Measurements from ENCODE around the gene SFT2D1. TPM values are rescaled to one million over a fixed set of nuclear protein-coding genes. Genes with fewer than 3 reads are reported as not detected.
"Not testable (repeated sequence)": the region's sequence is repeated elsewhere in the genome, so short reads cannot be mapped to it uniquely, and the experiment has no call there.

The SFT2D1 gene
- total RNA-seq, 3 donors from 2014 or later (not counting 1 experiment from before 2014, with no cell fraction given) = 32.8 to 44.7 (median 33.5) TPM

DNA sequence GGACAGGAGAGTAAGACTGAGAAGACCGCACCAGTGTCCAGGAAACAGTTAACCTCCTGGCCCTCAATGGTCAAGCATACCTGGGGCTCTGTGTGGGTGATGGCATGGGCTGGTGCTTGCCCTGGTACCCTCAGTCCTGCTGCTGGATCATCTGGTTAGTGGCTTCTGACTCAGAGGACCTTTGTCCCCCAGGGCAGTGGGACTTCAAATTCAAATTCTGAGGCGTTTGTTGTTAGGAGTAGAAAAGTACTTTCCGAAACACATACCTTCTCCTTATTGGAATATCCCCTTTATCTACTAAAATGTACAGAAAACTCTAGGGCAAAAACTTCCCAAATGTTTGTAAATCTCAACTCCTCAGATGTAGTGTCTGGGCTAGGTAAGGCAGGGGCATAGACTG is 4.1 kb upstream of the SFT2D1 start:
- no peaks in the 10 kb centered on the region for H3K36me3 ChIP-seq (ENCODE audit: control insufficient read depth, insufficient read depth, low read length)
- TF ChIP-seq, protein P1, sequence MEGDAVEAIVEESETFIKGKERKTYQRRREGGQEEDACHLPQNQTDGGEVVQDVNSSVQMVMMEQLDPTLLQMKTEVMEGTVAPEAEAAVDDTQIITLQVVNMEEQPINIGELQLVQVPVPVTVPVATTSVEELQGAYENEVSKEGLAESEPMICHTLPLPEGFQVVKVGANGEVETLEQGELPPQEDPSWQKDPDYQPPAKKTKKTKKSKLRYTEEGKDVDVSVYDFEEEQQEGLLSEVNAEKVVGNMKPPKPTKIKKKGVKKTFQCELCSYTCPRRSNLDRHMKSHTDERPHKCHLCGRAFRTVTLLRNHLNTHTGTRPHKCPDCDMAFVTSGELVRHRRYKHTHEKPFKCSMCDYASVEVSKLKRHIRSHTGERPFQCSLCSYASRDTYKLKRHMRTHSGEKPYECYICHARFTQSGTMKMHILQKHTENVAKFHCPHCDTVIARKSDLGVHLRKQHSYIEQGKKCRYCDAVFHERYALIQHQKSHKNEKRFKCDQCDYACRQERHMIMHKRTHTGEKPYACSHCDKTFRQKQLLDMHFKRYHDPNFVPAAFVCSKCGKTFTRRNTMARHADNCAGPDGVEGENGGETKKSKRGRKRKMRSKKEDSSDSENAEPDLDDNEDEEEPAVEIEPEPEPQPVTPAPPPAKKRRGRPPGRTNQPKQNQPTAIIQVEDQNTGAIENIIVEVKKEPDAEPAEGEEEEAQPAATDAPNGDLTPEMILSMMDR (IDR thresholded peaks at IDR 0.05) = no peak
- DNase-seq = no peak
- ATAC-seq = no peak
- H3K9me3 ChIP-seq (ENCODE audit: control insufficient read depth, insufficient read depth, low read length) = no peaks in the 10 kb centered on the region
- no peaks in the 10 kb centered on the region for H3K27me3 ChIP-seq (ENCODE audit: control insufficient read depth, insufficient read depth, low read length)
- H3K9me3 Mint-ChIP-seq = no peaks in the 10 kb centered on the region
- H3K27me3 Mint-ChIP-seq (ENCODE audit: low read depth in 2 of 2) = peaks cover 3 to 15% of the 10 kb centered on the region in 2 donors
- H3K36me3 Mint-ChIP-seq = no peaks in the 10 kb centered on the region
- WGBS (ENCODE audit: insufficient coverage) = 100% methylated on average over 1 of the region's 3 CpGs
- peaks cover 6% of the 10 kb centered on the region for H3K4me1 ChIP-seq (ENCODE audit: control insufficient read depth, insufficient read depth, low read length)
- no peak overlapping the region for H3K4me3 ChIP-seq (ENCODE audit: low read length)
- H3K27ac Mint-ChIP-seq = no peak overlapping the region
- intact Hi-C loops (cut with micrococcal nuclease) = no loop called here
- H3K4me3 Mint-ChIP-seq = no peak overlapping the region
- H3K4me1 Mint-ChIP-seq = peaks cover 13 to 17% of the 10 kb centered on the region in 2 donors
- no peak overlapping the region for H3K27ac ChIP-seq (ENCODE audit: low read length)

DNA sequence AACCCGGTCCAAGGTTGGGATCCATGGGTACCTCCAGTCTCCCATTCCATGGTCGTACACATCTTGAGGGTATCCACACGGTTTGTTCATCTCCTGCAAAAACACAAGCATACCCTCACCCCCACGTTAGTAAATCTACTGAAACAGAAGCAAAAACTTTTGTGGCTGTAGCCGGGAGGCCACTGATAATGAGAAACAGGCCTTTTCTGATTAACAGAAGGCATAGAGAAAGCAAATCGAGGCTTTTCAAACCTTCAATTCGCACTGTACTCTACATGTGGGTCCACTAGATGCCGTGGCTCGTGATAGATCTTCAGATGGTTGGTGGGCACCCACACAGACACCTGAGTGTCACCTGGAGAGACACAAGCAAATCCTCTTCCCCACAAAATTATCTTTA is 3.3 kb upstream of the SFT2D1 start:
- H3K4me3 ChIP-seq (ENCODE audit: low read length); DNase-seq; H3K27ac ChIP-seq (ENCODE audit: low read length); H3K4me3 Mint-ChIP-seq; intact Hi-C loops (cut with micrococcal nuclease); ATAC-seq; H3K9me3 Mint-ChIP-seq; H3K36me3 Mint-ChIP-seq; H3K9me3 ChIP-seq (ENCODE audit: control insufficient read depth, insufficient read depth, low read length); H3K36me3 ChIP-seq (ENCODE audit: control insufficient read depth, insufficient read depth, low read length); H3K27me3 ChIP-seq (ENCODE audit: control insufficient read depth, insufficient read depth, low read length): not testable (repeated sequence)
- Mint-ChIP-seq H3K27ac (peak overlapping the region in 1 of 2 donors; percentile 31), H3K27me3 (ENCODE audit: low read depth in 2 of 2) (peaks cover 3 to 15% of the 10 kb centered on the region in 2 donors), H3K4me1 (peaks cover 15 to 17% of the 10 kb centered on the region in 2 donors)
- H3K4me1 ChIP-seq (ENCODE audit: control insufficient read depth, insufficient read depth, low read length) = peaks cover 13% of the 10 kb centered on the region
- WGBS (ENCODE audit: insufficient coverage) = 94% methylated on average over 9 of the region's 9 CpGs

DNA sequence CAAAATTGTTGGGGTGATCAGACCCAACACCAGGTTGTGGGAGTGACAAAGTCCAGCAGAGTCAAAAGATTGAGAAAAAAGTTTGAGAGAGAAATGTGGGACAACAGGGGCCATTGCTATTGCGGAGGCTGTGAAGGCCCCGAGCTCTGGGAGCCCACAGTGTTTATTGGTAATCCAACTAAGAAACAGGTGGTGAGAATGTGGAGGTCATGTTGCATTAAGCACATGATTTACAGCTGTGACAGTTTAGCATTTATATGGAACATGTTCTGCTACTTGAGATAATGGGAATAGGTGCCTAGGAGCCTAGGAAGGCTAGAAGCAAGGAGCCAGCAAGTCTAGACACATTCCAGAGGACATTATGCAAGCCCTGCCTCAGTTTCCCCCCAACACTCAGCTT is 2.6 kb upstream of the SFT2D1 start:
- H3K27ac Mint-ChIP-seq; H3K36me3 Mint-ChIP-seq; H3K36me3 ChIP-seq (ENCODE audit: control insufficient read depth, insufficient read depth, low read length); H3K4me3 Mint-ChIP-seq; H3K4me3 ChIP-seq (ENCODE audit: low read length); H3K9me3 Mint-ChIP-seq; H3K9me3 ChIP-seq (ENCODE audit: control insufficient read depth, insufficient read depth, low read length); ATAC-seq; DNase-seq; H3K27ac ChIP-seq (ENCODE audit: low read length); H3K27me3 ChIP-seq (ENCODE audit: control insufficient read depth, insufficient read depth, low read length): not testable (repeated sequence)
- intact Hi-C loops (cut with micrococcal nuclease) = loop anchor here (5.0 kb wide), 1 partner anchor 88 kb away; no protein-coding TSS in a partner anchor
- H3K4me1 ChIP-seq (ENCODE audit: control insufficient read depth, insufficient read depth, low read length) = peaks cover 20% of the 10 kb centered on the region
- Mint-ChIP-seq H3K4me1 (peaks cover 15 to 17% of the 10 kb centered on the region in 2 donors), H3K27me3 (ENCODE audit: low read depth in 2 of 2) (peaks cover 3 to 15% of the 10 kb centered on the region in 2 donors)
- WGBS (ENCODE audit: insufficient coverage) = 94% methylated on average over 2 of the region's 2 CpGs

DNA sequence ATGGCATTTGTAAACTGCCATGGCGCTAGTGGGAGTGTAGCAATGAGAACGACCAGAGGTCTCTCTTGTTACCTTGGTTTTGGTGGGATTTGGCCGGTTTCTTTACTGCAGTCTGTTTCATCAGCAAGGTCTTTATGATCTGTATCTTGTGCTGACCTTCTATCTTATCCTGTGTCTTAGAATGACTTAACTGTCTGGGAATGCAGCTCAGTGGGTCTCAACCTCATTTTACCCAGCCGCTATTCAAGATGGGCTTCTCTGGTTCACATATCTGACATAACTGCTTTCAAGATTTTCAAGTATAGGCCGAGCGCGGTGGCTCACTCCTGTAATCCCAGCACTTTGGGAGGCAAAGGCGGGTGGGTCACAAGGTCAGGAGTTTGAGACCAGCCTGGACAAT is 1.9 kb upstream of the SFT2D1 start:
- ATAC-seq = no peak
- H3K9me3 Mint-ChIP-seq = no peaks in the 10 kb centered on the region
- TF ChIP-seq, protein P1 (IDR thresholded peaks at IDR 0.05) = no peak
- peak overlapping the region in 1 of 2 donors; percentile 97 for H3K27ac Mint-ChIP-seq
- no peak overlapping the region for H3K27ac ChIP-seq (ENCODE audit: low read length)
- H3K27me3 Mint-ChIP-seq (ENCODE audit: low read depth in 2 of 2) = peaks cover 3 to 15% of the 10 kb centered on the region in 2 donors
- 98% methylated on average over 8 of the region's 8 CpGs for WGBS (ENCODE audit: insufficient coverage)
- H3K4me1 Mint-ChIP-seq = peaks cover 15 to 17% of the 10 kb centered on the region in 2 donors
- H3K27me3 ChIP-seq (ENCODE audit: control insufficient read depth, insufficient read depth, low read length) = no peaks in the 10 kb centered on the region
- H3K36me3 Mint-ChIP-seq = no peaks in the 10 kb centered on the region
- intact Hi-C loops (cut with micrococcal nuclease) = loop anchor here (5.0 kb wide), 1 partner anchor 87 kb away; no protein-coding TSS in a partner anchor
- H3K4me3 Mint-ChIP-seq = peak overlapping the region; percentile 33
- H3K4me1 ChIP-seq (ENCODE audit: control insufficient read depth, insufficient read depth, low read length) = peaks cover 27% of the 10 kb centered on the region
- H3K4me3 ChIP-seq (ENCODE audit: low read length) = no peak overlapping the region
- peaks cover 2% of the 10 kb centered on the region for H3K36me3 ChIP-seq (ENCODE audit: control insufficient read depth, insufficient read depth, low read length)
- H3K9me3 ChIP-seq (ENCODE audit: control insufficient read depth, insufficient read depth, low read length) = no peaks in the 10 kb centered on the region
- DNase-seq = no peak
